GM19324 (cell line): ENCODE data around the gene FAM98C.

Experiments
- ATAC-seq: cut with Tn5 transposase; IDR thresholded peaks from one replicate; pipeline ENCODE4 v1.9.1; 2021; ENCODE audit warnings: mild to moderate bottlenecking, moderate library complexity; ENCODE audit not compliant: unreplicated experiment, low FRiP score

Gene FAM98C

DNA sequence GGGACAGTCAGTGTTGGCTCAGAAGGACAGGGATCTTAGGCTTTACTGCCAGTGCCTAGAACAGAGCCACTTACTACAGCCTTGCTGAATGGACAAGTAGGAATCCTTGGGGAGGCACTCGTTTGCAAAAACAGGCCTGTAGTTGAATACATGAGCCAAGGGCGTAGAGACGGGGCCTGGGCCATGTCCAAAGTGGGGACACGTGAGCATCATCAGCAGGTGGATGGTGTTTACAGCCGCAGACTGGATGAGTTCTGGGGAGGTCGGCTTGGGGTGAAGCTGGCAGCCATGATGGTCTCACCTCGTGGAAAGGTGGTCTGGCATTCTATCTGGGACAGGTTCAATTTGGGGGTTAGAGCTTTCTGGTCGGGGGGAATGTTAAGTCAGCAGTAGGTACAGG lies 48.1 kb downstream of the FAM98C start:
- ATAC-seq = no peak

DNA sequence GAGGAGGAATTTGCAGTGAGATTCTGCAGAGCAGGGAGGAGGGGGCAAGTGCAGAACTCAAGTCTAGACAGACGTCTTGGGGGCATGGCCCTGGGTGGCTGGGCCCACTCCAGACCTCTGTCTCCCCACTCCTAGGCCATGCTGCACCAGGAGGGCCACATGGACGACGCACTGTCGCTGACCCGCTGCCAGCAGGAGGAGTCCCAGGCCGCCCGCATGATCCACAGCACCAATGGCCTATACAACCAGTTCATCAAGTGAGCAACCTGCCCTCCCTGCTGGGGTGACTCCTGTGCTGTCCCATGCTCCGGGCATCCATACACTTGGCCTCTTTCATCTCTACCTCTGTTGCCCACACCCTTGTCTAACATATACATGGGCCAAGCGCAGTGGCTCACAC lies 48.7 kb downstream of the FAM98C start:
- no peak for ATAC-seq

DNA sequence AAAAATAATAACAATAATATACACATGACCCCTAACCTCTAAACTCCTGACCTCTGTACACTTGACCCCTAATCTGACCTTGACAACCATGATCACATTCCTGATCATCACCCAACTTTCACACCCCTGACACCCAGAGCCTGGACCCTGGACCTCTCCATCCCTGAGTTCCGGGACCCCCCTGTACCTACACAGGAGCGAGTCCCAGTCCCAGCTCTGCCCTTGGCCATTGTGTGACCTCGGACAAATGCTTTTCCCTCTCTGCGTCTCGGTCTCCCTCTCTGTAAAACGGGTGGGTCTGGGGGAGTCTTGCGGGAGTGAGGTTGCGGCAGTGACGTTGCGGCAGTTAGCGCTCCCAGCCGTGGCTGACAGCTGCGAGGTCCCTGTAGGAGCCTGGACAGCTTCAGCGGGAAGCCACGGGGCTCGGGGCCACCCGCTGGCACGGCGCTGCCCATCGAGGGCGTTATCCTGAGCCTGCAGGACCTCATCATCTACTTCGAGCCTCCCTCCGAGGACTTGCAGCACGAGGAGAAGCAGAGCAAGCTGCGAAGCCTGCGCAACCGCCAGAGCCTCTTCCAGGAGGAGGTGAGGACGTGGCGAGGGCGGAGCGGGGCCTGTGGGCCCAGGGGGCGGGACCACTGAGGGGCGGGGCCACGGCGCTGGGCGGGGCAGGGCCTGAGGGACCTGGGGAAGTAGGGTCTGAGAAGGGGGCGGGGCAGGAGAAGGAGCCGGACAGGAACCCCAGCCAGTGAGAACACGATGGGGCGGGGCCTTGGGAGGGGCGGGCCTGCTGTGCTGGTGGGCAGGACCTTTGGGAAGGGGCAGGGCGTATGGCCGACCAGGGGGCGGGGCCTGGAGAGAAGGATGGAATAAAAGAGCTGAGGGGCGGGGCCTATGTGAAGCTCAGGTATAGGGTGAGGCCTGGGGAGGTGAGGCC lies 49.8 kb downstream of the FAM98C start:
- no peak for ATAC-seq

DNA sequence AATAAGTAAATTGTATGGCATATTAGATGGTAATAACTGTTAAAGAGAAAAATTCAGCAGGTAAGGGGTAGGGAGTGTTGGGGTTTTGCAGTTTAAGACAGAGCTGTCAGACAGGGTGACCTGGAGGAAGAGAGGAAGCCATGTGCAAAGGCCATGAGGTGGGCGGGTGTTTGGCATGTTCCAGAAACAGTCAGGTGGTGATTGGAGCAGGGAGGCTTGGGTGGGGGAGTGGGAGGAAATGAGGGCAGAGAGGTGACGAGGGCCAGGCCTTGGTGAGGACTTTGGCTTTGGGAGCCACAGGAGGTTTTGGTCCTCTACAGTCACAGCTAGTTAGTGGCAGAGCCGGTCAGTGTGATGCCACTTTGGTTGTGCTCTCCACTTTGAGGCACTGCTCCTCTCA lies 50.7 kb downstream of the FAM98C start:
- no peak for ATAC-seq

DNA sequence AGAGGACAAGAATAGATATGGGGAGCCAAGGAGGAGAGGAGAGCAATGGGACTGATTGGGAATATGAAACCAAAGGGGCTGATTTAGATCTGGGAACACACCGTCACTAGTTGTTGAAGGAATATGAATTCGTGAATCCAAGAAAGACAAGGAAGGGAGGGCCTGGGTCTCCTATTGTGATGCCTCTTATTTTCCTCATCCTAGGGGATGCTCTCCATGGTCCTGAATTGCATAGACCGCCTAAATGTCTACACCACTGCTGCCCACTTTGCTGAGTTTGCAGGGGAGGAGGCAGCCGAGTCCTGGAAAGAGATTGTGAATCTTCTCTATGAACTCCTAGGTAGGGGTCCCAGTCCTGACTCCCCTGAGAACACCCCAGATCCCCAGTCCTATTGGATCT lies 52.1 kb downstream of the FAM98C start:
- no peak for ATAC-seq

DNA sequence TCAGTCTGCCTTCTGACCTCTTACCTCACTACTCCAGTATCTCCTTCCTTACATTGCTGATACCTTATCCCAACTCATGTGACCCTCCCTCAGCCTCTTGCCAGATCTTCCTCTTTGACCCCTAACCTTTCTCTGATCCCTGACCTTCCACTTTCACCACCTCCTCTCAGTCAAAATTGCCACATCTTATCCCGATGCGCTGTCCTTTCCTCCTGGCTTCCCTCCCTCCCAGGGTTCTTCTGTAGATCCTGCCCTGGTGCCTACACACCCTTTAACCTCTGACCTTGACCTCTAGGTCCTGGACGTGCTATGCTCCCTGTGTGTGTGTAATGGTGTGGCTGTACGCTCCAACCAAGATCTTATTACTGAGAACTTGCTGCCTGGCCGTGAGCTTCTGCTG lies 54.3 kb downstream of the FAM98C start:
- no peak for ATAC-seq

DNA sequence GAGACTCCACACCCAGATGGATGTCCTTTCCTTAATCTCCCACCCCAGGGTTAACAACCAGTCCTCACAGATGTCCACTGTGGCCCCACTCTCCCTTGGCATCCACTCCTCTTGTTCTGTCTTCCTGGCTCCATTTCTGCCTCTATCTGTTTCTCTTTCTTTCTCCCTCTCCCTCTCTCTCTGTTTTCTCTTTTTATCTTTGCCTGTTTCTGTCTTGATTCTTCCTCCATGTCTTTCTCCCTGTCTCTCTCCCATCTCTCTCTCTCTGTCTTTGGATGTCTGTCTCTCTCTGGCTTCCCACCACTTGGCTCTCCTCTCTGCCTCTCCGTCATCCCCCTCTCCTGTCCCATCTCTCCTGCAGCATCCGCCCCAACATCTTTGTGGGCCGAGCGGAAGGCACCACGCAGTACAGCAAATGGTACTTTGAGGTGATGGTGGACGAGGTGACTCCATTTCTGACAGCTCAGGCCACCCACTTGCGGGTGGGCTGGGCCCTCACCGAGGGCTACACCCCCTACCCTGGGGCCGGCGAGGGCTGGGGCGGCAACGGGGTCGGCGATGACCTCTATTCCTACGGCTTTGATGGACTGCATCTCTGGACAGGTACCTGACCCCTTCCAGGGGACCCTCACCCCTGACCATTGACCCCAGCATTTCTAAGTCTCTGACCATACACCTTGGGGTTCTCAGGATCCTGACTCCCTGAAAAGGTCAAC lies 55.0 kb downstream of the FAM98C start:
- ATAC-seq = no peak
